Measurements from ENCODE around the gene C2orf92.
"Not testable (repeated sequence)": the region's sequence is repeated elsewhere in the genome, so short reads cannot be mapped to it uniquely, and the experiment has no call there.

The C2orf92 gene

GRCh38 chr2:97669448-97669847, at the start of gene C2orf92:
Gene C2orf92 (plus strand): TSS chr2:97669713. CDS start chr2:97669789, 76 bp downstream.
- DNase-seq: no peak

- not testable (repeated sequence) for DNase-seq
Observed at GRCh38 chr2:97620492-97620891, 49.0 kb upstream of the C2orf92 start.

GRCh38 chr2:97622976-97623375, 46.5 kb upstream of the C2orf92 start:
- DNase-seq: not testable (repeated sequence)

DNA sequence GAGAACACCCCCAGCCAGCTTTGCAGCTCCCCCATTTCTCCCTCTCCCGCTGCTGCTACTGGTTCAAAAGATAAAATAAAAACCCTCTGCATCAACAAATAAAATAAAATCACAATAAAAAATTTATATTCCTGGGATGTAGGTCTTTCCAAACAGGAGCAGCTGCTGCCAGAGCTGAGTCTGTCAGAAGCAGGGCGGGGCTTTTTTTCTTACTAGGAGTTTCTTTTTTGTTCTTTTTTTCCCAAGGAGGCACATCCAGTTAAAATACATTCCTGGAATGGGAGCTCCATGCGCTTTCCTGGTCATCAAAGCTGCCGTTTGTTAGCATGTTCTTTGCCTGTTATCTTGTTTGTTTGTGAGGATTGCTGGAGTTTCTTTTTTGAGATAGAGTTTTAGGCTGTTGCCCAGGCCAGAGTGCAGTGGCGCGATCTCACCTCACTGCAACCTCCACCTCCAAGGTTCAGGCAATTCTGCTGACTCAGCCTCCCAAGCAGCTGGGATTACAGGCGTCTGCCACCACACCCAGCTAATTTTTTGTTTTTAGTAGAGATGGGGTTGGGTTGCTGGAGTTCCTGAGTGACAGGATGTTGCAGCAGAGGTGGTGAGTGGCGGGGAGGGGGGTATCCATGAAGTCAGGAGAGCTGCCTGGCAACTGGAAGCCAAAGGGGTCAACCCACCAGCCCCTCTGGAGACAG, 44.0 kb upstream of the C2orf92 start:
- not testable (repeated sequence) for DNase-seq

DNA sequence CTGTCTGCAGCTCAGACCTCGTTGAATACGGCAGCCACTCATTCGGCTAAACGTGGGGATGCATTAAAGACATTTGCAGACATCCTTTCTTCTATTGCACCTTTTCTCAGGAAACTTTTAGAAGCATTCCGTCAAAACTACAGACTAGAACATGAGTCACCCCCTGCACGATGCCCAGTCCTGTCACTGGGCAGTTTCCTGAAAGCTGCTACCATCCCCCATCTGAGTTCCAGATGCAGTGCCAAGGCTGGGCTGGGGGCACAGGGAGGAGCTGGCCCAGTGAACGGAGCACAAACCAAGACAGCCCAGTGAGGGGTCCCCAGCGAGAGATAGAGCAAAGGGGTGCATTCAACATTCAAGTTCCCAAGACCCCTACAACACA, 43.5 kb upstream of the C2orf92 start:
- DNase-seq: not testable (repeated sequence)

- no peak for DNase-seq
Observed at GRCh38 chr2:97644023-97644717, 25.3 kb upstream of the C2orf92 start.

- peak in 12 of 51 donors; percentile 31 to 73 (median 58) for DNase-seq
Observed at GRCh38 chr2:97645112-97645694, 24.3 kb upstream of the C2orf92 start.

DNA sequence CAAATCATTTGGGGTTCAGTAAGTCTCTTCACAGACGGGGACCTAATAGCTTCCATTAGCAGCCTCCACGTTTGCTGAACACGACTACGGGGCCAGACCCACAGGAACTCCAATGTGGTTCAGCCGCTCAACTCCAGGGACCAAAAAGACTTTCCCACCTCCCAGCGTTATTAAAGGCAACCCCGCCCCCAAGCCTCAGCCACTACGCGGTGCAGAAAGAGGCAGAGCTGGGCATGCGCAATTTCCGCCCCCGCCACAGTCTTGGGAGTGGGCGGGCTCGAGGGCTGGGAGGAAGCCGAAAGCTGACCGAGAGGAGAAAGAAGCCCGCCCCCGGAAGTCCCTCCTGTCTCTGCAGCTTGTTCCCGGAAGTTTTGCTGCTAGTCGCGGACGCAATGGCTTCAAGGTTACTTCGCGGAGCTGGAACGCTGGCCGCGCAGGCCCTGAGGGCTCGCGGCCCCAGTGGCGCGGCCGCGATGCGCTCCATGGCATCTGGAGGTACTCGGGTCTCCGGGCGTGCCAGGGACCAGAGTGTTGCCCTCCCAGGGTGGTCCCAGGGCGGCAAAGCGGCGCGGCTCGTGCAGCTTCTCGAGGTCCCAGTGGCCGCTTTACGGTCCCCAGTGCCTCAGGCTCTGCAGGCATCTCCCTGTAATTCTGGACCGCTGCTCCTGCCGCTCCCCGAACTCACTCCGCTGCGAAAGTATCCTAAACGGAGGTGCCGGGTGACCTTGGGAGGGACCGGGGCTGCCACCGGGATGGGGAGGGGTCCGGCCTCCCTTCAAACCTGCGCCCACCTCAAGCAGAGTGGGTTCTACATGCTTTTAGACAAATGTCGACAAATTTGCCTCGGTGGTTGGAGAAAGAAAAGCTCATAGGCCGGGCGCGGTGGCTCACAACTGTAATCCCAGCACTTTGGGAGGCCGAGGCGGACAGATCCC, 23.6 kb upstream of the C2orf92 start, which contains the start of gene COX5B:
Gene COX5B, plus strand, starts transcription at position 368 of the 935 bp plus-strand sequence. Its CDS starts 25 bp downstream, at position 393.
- peak; percentile 74 to 99 (median 97) for DNase-seq

- DNase-seq: no peak
Observed at GRCh38 chr2:97646977-97647376, 22.5 kb upstream of the C2orf92 start.

DNA sequence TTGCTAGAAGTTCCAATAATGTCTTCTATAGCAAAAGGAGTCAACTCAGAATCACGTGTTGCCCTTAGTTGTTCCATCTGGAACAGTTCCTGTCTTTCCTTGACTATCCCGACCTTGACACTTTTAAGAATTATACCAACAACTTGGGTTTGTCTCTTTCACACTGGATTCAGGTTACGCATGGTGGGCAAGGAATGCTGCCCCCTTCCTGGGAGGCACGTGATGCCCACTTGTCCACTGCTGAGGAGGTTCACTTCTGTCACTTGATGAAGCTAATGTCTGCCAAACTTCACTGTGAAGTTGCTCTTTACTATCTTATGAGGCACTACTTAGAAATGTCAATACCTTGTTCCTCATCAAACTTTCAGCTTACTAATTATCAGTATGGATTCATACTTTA, 18.4 kb upstream of the C2orf92 start:
- no peak for DNase-seq

DNA sequence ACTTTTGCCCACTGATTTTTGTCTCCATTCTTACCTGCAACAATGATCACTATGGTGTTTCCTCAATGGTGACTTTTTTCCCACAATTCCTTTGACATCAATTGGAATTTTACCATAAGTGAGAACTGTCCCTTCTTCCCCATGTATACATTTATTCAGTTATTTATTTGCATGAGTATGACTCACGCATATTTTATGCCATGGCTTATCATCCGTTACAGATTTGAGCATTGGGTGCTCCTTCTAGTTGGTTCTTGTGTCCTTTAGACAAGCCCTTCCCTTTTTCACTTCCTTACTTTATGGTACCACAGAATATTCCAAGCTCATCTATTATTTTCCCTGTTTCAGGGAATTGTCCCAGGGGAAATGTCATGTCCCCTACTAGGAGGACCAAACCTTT, 16.0 kb upstream of the C2orf92 start:
- no peak for DNase-seq

DNA sequence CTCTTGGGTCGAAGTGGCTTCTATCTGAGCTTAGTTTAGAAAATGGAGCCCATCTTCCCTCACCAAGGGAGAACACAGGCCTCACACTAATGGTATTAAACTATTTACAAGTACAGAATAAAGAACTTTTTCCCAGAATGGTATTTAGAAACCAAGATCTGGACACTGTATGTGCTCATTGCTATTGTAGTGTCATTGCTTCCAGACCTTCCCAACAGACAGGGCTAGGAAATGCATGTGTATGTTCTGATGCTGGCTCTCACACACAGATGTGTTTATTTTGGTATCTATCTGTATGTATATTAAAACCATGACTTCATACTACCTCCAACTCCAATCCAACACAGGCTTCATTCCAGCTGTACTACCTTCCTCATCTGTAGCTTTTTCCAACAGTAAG, 15.6 kb upstream of the C2orf92 start:
- DNase-seq: no peak

DNA sequence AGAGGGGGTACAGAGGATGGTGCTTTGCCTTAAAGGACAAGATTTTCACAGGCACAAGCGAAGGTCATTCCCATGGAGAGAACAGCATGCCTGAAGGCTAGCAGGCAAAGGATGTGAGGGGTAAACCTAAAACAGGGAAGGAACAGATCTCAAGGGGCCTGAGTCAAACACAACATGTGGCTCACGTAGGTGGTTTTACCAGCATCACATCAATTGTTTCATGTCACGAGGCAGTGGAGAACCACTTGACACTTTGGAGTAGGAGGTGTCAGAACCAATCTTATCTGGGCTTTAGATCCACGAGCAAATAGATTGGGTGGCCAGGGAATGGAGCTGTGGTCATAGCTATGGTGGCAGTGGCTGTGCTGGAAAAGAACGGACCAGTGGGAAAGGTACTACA, 15.2 kb upstream of the C2orf92 start:
- no peak for DNase-seq

DNA sequence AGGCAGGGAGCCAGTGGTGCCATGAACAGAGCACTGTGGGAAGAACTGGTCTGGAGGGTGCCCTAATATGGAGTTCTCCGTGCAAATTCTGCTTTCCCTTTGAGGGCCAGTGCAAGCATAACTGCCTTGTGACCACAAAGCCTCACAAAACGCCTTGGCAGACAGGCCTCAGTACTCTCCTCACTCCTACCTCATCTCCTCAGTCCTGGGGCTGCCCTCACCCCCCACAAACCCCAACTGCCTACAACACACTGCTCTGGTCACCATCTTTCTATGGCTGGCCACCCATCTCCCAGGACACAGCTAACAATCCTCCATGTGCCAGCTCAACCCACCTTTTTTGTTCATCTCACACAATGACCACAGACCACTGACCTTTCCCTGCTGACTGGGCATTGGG, 14.7 kb upstream of the C2orf92 start:
- DNase-seq: no peak

DNA sequence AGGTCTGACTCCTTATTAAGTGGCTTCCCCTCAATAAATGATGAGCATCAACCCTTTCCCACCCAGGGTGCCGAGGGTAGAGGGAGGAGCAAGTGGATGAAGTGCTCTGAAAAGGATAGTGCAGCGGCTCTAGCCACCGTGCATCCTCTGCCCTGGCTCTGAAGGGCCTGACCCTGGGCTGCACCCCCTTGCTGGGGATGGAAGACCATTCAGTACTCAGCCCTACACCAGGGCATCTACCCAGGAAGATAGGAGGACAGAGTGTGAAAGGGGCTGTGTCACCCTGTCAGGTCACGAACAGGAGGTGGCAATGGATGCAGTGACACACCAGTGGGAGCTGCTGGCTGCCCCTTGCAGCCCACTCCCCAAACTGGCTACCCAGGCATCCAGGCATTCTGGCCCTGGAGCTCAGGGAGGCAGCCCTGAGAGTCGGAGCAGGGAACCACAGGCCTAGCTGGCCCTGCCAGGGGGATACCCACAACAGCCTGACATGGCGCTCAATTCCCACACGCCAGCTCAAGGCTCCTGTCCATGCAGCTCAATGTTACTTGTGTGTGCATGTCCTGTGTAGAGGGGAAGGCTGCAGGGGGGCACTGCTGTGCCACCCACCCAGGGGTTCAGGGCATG, 13.3 kb upstream of the C2orf92 start:
- DNase-seq: no peak

DNA sequence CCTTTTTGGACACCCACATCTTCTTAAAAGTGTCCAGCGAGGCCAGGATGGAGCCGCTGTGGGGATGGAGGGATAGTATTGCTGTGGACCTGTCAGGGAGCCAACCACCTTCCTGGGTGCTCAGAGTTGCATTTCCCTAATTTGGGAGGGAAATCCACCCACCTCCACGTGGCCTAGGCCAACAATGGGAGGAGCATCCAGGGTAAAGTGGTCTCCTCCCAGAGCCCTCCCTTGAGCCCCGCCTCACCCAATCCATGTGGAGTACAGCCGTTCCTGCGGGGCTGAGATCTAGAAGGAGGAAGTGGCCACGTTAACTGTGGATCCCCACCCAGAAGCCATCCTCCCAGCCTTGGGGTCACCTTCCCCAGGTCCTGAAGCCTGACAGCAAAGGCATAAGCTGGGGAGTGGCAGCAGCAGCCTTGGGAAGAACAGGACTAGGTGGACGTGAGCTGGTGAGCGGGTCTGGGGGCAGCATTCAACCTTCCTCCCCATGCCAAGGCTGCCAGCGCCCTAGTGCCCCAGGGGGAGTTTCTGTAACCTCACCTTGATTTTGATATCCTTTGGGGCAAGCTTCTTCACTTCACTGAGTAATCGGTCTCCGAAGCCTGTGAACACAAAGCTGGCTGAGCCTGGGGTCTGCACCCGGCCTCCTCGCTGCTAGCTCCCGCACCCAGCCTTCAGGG, 12.5 kb upstream of the C2orf92 start:
- DNase-seq: no peak

- DNase-seq: no peak
Observed at GRCh38 chr2:97657986-97658690, 11.4 kb upstream of the C2orf92 start.

GRCh38 chr2:97658691-97659157, 10.8 kb upstream of the C2orf92 start:
- DNase-seq: no peak

DNA sequence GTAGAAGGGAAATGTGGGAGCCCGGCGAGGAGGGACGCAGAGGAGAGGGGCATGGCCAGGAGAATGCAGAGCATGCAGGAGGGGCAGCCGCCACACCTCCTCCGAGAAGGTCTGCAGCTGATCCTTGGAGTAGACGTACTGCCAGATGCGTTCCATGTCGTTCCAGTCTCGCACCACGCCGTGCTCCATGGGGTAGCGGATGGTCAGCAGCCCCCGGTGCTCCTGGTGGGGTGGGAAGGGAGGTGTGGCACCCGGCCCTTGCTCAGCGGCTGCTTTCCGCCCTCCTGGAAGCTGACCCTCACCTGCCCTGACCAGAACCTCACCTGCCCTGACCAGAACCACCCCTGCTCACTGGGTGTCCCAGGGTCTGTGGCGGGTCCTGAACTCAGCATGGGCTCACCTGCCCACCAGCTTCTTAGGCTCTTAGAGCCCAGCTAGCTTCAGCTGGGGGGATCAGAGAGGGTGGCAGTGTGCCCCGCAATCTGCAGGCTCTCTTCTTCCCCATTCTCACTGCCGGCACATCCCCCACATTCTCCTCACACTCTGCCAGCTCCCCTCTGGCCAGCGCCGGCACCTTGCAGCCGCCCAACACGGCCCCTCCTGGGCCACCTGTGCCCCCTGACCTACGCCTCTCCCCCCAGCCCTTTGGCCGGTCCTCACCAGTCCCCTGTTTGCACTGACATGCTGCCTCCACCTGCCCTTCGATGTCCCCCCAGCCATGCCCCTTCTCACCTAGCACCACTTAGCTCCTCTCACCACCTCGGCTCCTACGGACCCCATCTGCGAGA, 10.1 kb upstream of the C2orf92 start:
- no peak for DNase-seq

Measured in hypothalamus (tissue), 51 donors.